ENCODE data around the gene CDH4.

Gene CDH4

DNA sequence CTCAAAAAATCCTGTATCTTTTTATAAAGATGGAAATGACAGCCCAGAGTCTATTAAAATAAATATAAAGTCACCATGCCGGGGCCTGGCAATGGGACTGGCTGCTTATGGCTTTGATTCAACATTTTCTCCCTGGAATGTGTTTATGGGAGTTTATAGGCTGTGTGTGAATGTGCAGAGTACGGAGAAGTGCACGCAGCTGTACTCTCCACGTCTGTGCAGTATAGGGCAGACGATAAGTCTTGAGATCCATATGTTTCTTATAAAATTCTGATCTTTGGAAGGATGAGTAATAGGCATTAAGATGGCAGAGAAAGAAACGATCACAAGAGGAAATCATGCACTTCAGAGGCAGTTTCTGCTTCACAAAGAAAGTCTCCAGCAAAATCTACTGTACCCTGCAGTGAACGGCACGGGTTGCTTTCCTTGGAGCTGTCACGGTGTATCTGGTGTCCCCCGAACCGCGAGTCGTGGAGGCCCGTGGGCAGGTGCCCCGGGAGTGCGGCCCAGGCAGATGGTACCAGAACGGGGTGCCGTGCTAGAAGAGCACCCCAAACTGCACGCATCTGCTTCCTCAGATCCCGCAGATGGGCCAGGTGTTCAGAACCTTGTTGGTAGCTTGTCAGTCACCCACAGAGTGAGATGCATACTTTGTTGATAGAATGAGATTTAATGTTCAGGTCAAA, 431.1 kb downstream of the CDH4 start:
- no peak for DNase-seq

DNA sequence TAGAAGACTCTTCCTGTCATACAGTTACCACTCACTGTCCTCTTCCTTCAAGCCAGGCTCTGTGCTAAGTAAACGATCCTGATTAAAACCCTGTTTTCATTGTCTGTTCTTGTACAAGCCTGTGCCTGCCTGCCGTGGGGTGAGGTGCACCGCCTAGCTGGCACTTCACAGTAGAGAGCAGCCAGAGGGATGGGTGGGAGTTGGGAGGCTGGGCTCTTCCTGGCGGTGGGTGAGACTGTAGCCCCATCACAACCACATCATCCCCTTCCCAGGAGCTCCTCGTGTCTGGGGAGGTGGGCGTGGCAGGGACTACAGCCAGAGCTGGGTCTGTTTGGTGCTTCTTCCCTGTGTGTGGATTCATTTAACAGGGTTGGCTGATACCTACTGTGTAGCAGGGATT, 431.7 kb downstream of the CDH4 start:
- DNase-seq = peak; percentile 76

DNA sequence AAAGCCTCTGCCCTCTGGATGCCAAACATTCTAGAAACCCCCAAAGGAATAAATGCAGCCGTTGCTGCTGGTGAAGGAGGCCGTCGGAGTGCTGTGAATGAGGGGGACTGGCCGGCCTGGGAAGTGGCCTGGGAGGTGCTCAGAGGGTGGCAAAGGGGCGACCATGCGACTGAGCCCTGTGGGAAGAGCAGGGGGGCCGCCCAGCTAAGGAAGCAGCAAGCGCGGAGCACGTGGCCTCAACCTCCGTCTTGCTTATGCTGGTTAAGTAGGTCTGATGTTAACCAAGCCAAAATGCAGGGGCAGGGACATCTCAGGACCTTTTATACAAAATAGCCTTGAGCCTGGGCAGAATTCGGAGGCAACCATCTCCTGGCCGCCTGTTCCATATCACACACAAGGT, 432.1 kb downstream of the CDH4 start:
- DNase-seq = no peak

DNA sequence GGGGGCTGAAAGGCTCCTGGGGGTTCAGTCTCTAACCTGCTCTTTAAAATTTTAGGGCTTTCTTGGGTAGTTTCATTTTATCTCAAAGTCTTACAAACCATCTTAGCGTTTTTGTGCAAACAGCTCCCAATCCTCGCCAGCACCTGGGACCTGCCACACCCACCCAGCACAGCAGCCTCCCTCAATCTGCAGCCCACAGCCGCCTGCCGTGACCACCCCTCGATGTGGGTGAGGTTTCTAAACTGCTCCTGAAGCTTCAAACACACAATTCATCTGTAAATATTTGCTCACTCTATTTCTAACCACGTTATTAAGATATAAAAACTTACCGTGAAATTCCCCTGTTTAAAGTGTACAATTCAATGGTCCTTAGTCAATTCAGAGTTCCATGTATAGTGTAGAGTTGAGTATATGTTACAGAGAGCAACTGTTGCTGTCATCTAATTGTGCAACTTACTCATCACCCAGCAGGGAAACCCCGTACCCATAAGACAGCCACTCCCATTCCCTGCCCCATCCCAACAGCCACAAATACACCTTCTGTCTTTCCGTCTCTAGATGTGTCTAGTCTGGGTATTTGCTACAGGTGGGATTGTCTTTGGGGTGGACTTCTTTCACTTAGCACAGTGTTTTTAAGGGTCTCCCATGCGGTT, 432.6 kb downstream of the CDH4 start:
- peak; percentile 36 for DNase-seq

DNA sequence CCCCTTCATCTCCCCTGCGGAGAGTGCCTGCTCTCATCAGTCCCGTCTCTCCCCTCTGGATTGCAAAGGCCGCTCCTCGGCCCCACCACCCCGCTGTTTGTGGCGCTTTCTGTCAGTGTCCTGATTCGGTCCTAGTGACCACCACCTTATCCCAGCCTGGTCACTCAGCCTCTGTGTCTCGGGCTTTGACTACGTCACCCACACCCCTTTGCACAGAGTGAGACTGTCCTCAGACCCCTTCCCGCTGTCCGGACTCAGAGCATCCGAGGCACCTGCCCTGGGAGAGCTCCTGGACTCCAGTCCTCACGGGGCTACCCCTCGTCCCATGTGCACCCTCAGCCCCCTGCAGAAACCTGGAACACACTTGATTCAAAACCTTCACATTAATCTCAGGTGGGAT, 433.4 kb downstream of the CDH4 start:
- DNase-seq = no peak

DNA sequence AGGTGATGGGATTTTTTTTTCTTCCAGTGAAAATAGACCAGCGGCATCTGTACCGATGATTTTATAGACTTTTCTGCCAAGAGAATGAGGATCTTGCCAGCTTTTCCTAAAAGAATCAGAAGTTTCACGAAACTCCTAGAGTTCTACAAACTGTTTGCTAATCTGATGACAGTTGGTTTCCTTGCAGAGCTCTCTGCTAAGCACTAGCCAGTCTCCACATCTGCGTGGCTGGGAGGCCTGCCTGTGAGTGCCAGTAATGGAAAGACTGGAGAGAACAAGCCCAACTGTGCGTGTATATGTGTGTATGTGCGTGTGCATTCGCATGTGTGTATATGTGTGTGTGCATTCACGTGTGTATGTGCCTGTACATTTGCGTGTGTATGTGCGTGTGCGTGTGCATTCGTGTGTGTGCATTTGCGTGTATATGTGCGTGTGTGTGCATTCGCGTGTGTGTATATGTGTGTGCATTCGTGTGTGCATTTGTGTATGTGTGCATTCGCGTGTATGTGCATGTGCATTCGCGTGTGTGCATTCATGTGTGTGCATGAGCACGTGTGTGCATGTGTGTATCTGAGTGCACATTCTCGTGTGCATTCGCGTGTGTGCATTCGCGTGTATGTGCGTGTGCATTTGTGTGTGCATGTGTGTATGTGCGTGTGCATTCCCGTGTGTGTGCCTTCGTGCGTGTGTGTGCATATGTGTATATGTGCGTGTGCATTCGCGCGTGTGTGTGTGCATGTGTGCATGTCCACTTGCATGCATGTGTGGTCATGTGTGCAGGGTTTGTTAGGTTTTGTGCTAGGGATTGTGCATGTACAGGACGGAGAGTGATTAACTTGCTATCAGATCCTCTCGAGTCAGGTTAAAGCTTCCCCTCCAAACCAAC, 434.2 kb downstream of the CDH4 start:
- DNase-seq = no peak

DNA sequence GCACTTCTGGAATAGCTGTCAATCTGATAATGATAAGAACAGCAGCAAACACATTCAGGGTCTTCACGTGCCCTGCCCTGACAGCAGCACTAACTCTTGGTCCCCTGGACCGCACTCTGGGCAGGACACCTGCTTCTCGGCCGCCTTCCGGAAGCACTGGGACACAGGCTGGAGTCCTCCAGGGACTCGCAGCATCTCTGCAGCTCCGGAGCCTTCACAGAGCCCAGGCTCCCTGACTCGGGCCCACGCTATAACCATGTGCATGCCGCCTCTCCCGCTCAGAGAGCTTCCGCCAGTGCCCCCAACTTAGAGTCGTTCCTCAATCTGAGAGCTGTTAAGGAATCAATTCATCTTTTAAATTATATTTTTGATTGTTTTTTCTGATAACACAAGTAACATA, 436.4 kb downstream of the CDH4 start:
- DNase-seq = no peak

DNA sequence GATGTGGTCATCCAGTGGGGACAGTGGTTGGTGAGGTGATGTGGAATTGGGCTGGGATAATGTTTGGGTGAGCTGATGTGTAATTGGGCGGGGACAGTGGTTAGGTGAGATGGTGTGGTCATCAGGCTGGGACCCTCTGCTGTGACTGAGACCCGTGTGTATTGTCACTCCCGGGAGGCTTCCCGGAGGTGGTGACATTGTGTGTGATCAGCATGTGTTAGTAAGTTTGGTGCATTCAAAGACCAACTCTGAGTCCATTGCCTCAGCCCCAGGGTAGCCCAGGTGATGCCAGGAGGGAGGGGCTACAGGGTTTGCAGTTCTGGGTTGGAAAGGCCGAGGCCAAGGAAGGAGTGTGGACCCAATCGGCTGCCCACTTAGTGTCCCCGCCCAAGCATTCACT, 438.1 kb downstream of the CDH4 start:
- no peak for DNase-seq

DNA sequence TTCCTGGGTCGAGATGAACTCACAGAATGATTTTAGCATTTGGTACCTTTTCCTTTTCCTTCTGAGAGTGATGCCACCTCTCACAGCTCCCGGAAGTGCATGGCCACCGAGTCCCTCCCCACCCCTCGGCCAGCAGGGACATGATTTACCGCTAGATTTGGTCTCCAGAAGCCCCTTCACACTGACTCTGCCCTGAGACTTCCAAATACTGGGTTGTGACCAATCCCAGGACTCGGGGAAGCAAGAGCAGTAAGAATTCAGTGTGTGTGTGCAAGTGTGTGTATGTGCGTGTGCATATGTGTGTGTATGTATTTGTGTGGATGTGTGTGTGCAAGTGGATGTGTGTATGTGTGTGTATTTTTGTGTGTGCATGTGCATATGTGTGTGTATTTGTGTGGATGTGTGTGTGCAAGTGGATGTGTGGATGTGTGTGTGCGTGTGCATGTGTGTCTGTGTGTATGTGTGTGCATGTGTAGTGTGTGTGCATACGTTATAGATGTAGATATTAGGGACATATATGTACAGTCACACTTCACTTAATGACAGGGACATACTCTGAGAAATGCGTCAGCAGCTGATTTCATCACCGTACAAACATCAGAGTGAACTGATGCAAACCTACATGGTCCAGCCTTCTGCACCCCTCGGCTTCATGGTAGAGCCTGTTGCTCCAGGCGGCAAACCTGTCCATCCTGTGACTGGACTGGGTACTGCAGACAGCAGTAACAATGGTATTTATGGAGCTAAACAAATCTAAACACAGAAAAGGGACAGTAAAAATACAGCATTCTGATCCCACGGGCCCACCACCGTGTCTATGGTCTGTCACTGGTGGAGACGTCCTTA, 439.2 kb downstream of the CDH4 start:
- DNase-seq = no peak

DNA sequence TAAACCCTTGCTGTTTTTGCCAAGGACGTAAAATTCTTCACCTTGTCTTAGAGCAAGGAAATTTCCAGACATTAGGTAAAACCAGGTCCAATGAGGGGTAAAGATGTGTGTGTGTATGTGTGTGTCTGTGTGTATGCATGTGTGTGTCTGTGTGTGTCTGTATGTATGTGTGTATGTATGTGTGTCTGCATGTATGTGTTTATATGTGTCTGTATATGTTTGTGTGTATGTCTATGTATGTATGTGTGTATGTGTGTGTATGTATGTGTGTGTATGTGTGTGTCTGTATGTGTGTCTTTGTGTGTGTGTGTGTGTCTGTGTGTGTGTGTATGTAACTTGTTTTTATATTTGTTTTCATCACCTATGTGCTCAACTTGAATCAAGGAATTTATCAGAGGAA, 439.9 kb downstream of the CDH4 start:
- DNase-seq = no peak

DNA sequence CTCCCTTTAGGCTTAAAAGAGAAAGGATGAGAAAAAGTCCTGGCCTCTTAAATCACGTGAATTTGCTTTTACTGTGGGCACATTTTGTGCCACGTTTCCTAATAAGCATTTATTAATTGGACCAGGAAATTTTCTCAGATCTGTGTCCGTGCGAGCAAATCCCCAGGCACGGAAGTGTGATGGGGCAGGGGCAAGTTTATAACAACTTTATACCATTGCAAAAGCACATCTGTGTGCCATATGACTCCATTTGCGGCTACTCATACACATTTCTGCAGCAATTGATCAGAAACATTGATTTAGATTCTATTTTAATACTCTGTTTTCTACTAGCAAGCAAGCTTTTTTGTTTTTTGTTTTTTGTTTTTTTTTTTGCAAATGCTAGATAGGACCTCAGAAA, 440.4 kb downstream of the CDH4 start:
- no peak for DNase-seq

DNA sequence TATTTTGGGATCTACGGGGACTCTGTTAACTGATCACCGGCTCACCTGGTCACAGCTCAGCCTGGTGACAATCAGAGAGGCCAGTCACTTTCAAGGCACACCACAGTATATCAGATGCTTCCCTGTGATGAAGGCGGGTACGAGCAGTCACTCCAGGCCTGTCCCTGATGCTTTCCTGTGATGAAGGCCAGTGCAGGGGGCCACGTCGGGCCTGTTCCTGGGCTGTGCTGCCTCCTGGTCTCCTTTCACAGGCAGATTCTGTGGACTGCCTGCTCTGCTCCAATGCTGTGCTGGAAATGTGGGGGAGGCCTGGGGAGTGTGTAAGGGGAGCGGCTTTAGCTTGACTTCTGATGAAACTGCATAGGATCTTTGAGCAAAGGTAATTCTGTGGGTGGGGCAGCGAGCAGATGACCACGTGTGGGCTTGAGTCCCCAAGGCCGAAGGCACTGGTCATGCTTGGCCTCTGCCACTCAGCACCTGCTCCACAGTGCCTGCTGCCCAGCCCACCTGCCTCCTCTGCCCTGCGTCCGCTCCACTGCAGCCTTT, 441.1 kb downstream of the CDH4 start:
- DNase-seq = no peak

DNA sequence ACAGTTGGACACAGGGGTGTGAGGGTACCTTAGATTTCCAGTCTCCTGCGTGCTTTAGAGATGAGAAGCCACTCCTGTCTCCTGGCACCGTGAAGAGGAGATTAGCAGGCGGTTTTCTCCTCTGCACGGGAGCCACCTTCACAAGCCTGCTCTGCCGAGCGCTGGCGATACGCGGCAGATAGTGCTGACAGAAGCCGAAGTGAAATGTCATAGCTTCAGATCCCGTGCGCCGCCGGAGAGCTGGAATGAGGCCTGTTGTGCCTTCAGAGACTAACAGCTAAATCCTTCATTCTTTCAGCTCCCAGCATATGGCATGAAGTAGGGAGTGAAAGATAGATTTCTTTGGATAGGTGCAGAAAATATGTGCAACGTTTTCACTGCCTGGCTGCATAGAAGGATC, 442.6 kb downstream of the CDH4 start:
- DNase-seq = no peak

DNA sequence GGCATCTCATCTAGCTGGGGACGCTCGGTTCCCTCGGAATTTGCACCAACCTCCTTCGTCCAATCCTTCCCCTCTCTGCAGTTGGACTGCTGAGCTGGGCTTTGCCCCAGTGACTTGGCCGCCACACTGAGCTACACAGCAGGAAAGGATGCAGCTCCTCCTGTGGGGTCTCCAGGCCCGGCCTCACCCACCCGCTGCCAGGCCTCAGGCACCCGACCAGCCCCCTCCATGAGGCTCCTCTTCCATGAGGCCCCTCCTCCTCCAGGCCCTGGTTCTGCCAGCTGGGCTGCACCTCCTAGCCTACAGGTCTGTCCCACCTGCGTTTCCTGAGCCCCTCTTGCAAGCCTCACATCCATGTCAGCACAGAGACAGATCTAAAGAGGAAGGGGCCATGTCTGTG, 443.7 kb downstream of the CDH4 start:
- DNase-seq = no peak

DNA sequence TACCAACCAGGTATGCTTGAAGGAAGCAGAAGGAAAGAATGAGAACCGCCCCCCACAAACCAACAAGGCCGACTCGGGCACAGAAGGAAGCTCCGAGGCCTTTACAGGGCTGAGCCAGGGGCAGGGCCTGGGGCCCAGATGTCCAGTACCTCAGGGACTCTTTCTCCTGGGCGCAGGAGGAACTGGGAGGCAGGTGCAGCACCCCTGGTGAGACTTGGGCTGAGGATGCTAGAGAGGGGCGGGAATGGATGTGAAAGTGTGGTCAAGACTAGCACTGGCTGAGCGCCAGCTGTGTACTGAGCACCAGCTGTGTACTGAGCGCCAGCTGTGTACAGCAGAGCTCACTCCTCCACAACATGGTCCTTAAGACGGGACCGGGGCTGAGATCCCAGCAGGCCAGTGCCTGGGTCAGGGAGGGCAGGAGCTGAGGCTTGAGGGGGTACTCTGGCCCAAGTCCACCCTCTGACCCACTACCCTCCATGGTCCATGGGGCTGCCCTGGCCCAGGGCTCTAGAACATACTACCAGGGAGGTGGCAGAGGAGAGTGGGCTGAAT, 444.2 kb downstream of the CDH4 start:
- DNase-seq = no peak

DNA sequence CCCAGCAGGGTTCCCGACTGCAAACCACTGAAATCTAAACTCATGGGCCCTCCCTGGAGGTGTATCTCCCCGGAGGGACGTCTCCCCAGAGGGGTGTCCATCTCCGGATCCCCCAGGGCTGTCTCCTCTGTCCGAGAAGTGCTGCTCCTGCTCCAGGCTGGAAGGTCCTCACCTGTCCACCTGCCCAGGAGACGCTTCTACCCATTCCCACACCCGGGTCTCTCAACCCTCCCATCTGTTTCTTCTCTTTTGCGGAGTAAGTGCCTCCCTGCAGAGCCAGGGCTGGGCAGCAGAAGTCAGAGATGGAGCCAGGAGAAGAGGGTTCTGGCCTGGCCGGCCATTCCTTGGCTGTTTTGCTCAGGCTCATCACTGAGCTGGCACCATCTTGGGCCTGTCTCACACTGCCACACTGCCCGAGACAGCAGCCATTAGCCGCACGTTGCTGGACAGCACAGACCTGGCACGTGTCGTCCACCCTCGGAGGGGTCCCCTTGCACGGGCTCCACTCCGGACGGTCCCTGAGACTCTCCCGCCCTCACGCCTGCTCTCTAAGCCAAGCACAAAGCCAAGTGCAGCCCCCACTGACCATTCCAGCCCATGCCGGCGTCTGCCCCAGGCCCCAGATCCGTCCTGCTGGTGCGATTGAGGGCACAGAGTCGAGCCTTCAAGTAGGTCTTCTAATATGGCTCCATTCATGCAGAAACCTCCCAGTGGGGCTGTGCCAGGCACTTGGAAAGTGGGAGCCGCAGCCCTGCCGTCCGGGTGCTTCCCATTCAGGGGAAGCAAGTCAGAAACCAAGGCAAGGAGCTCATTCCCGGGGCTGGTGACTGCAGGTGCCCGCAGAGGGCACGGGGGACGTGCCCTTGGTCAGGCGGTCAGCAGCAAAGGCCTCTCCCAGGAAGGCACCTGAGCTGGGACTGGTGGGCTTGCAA, 445.9 kb downstream of the CDH4 start:
- no peak for DNase-seq

DNA sequence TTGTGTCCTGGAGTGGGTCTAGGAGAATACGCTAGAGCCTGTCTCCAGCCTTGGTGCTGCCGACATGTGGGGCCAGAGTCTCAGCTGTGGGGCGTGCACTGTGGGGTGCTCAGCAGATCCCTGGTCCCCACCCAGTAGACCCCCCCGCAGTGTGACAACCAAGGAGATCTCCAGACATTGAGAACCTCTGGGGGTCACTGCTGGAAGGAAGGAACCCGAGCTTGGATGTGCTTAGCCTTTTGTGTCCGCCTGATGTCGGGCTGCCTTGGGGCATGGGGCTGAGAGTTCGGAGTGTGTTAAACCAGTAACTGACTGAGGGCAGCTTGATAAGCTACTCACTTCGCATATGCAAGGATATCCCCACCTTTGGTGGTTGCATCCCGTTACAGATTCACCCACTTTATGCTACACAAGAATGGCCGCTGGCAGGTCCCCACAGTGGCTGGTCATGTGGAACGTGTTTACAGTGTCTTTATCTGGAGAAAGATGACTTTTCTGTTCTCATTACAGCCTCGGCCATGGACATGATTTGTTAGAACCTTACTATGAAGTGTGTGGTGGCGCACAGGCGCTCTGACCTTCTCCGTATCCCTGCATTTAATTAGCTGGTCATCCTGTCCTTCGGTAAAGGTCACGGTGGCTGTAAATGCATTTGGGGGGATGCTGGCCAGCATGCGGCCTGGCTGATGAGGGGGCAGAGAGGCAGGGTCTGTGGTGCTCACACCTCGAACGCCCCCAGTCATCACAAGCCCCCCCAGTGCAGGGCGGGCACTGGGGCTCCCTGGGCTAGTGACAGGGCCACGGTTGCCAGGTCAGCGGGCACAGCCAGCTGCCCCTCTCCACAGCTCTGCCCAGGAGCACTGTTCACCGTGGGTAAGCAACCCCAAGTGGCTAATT, 446.8 kb downstream of the CDH4 start:
- no peak for DNase-seq

DNA sequence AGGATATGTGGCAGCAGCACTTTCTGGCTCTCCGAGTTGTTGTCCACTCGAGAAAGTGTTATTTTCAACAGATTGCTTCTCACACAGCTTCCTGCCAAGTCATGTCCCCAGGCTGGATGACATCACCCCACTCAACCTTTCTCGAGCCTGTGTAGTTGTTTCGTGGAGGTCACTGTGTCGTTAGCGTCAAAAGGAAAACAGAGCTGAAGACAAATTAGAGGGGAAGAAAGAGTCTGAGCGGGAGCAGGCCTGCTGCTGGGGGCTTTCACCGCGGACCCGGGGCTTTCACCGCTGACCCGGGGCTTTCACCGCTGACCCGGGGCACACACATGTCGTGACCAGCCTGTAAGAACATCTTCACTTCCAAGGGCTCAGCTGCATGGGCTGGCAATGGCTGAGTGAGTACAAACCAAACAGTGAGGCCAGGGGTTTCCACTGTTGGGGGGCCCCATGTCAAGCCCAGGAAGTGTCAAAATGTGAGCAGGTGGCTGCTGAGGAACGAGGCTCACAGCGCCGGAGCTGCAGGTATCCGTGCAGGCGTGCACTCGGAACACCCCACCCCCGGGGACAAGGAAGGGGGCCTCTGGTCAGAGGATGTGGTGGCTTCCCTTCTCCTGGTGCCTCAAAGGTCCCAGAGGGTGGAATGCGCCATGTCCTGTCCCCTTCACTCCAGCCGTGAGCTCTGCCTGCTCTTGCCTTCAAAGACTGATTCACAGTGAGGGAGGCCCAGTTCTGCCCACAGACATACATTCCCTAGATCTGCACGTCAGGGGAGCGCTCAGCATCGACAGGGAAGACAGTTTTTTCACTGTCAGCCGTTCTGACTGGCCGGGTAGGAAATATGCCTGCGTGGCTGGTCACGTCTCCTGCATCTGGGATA, 447.7 kb downstream of the CDH4 start:
- DNase-seq = no peak

DNA sequence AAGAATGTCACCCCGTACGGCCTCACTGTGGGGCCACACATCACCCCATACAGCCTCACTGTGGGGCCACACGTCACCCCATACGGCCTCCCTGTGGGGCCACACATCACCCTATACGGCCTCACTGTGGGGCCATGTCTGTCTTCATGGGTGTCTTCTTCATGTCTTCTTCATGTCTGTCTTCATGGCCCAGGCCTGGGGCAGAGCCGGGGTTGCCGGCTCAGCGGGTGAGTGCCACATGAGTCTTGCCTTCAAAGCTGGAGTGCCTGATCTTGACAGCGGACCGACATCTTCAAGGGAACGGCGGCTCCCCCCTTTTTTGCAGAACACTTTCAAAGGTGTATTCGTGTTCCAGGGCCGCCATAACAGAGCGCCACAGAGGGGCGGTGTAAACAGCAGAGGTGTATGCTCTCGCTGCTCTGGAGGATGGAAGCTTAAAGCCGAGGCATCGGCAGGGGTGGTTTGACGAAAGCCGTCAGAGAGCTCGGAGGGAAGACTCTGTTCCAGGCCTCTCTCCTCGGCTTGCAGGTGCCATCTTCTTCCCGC, 448.6 kb downstream of the CDH4 start:
- no peak for DNase-seq
